ENCODE data around the gene LMO1.

- TF ChIP-seq CTCF (conservative IDR thresholded peaks at IDR 0.05): no peak
- no peak for TF ChIP-seq ZFX (IDR thresholded peaks at IDR 0.05)
Observed at GRCh38 chr11:8277691-8278090, 14.0 kb upstream of the LMO1 start.

All from C4-2B (cell line).